Stimulated activated CD4-positive, alpha-beta T cell treated with anti-CD3 and anti-CD28 coated beads, Interleukin-15, amount 100 ng/mL, for 1 hour (primary cell): ENCODE data around the gene EPHA4.
A peak's percentile ranks its signal among the peaks of the same experiment; 100 is the strongest.

ENCODE experiments used
- DNase-seq, 2 donors: peaks; one replicate each; pipeline ENCODE4 v3.0.0-alpha.2; 2020; ENCODE audit warnings: low read depth in 1 of 2, low spot score in 1 of 2

The EPHA4 gene

GRCh38 chr2:221572821-221573429 is 821 bp upstream of the EPHA4 start:
- DNase-seq: peak in 1 of 2 donors; percentile 10

GRCh38 chr2:221571551-221572218 is 419 bp downstream of the EPHA4 start:
- peak in 1 of 2 donors; percentile 12 for DNase-seq

- no peak for DNase-seq
These were observed 1.0 kb downstream of the EPHA4 start for GRCh38 chr2:221571025-221571550.

DNA sequence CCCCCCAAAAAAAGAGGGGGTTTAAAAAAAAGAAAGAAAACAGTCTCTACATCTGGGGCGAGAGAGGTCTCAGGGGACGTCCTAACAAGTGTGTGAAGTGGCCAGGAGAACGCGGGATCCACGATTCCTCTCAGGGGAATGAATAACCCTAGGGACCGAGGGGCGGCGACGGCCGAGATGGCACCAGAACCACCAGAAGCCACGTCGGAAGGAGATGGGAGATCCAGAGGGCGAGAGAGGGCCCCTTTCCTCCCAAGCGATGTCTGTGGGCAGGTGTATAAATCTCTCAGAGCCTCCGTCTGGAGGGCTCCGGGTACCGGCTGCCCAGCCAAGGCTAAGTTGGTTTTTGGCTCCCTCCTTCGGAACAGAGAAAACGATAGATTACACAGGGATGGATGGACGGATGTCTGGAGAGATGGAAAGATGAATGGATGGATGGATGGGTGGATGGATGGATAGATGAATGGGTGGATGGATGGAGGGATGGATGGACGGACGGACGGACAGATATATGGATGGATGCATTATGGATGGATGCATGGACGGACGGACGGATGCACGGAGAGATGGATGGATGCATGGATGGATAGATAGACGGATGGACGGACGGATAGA is 1.7 kb downstream of the EPHA4 start:
- DNase-seq: no peak

GRCh38 chr2:221569871-221570270 is 2.2 kb downstream of the EPHA4 start:
- DNase-seq: no peak

DNA sequence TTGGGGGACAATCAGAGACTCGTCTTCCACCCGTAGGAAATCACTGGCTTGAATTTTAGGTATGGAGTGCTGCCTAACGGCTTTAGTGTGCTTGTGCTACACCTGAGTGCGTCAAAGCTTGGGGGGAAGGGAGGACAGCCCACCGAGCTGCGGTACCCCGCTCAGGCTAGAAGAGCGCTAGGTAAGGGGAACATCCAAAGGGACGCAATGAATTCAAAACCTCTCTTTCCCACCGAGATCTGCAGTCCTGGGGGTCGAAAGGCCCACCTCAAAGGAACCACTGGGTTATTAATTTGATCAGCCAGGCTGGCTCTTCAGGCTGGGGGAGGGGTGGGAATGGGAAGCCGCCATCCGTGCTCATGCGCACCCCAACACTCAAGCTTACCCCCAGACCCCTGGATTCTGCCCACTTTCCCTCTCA is 2.7 kb downstream of the EPHA4 start:
- no peak for DNase-seq

GRCh38 chr2:221568299-221568698 is 3.8 kb downstream of the EPHA4 start:
- DNase-seq: no peak

- no peak for DNase-seq
These were observed 4.3 kb downstream of the EPHA4 start for GRCh38 chr2:221567809-221568208.

- no peak for DNase-seq
These were observed 4.8 kb downstream of the EPHA4 start for GRCh38 chr2:221567231-221567760.

GRCh38 chr2:221563270-221563985 is 8.7 kb downstream of the EPHA4 start:
- no peak for DNase-seq

- DNase-seq: no peak
These were observed 9.9 kb downstream of the EPHA4 start for GRCh38 chr2:221562226-221562625.

GRCh38 chr2:221561770-221562169 is 10.3 kb downstream of the EPHA4 start:
- DNase-seq: no peak

DNA sequence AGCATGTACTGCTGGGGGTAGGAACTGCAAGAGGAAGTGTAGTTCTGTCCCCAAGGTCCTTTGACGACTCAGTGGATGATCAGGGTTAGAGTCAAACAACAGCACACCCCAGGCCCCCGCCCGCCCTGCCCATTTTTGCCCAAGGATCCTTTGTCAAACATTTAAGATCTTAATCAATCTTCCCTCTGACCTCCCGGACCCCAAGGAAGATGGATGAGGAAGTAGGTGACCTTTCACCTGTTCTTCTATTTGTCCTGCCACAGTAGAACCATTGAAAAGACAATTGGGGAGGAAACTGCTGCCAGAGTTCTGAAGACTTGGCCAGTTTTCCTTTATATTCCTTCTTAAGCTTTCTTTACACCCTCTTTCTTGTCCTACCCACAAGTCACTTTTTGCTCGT is 12.1 kb downstream of the EPHA4 start:
- DNase-seq: no peak

GRCh38 chr2:221558107-221558506 is 14.0 kb downstream of the EPHA4 start:
- no peak for DNase-seq

DNA sequence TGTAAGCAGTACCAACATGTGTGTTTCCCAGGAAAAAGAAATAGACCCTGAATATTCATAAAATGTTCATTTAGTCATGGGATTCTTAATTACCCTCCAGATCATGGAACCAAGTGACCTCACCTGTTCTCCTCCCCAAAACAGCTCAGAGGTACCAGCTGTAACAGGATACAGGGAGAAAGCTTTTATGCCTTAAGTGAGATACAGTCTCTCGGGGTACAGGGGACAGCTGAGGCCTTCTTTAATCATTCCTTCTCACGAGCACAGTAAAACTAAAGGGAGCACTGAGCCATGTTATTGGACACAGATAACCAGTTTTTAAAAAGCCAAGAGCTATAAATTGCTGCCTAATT is 16.6 kb downstream of the EPHA4 start:
- no peak for DNase-seq

GRCh38 chr2:221554769-221555493 is 17.2 kb downstream of the EPHA4 start:
- DNase-seq: no peak

GRCh38 chr2:221553333-221553732 is 18.8 kb downstream of the EPHA4 start:
- no peak for DNase-seq

DNA sequence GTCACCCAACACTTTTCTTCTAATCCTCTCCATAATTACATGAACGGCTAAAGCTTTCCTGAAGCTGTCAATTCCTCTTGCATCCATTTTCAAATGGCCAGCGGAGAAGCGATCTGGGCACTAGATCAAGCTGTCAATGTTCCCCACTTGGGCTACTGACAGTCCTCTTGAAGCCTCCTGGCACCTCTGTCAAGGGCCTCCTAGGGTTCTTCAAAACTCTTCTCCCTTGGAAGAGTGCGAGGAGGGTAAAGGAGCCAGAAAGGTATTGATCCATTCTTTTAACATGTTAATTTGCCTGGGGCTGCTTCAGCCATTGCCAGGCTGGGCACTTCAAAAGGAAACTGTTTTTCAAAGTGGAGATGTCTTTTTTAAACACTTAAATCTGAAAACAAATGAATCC is 19.8 kb downstream of the EPHA4 start:
- DNase-seq: no peak

- no peak for DNase-seq
These were observed 20.2 kb downstream of the EPHA4 start for GRCh38 chr2:221551864-221552263.

GRCh38 chr2:221549143-221549542 is 23.0 kb downstream of the EPHA4 start:
- DNase-seq: no peak
